HepG2 (cell line): ENCODE results near the gene SLC1A5. TPM values are rescaled to one million over a fixed set of nuclear protein-coding genes. Genes with fewer than 3 reads are reported as not detected.

Experiments
- ATAC-seq: fragments of 200-7000 bp; cut with Tn5 transposase; 3 replicates; pipeline ENCODE4 v1.9.1; 2020; ENCODE audit warnings: mild to moderate bottlenecking, moderate library complexity
- BruUV-seq: library from RNA; stranded (reverse); fragments of 400-500 nt; replicated peaks from 2 replicates; lab custom pipeline; 2021; lab: Mats Ljungman, UMichigan
- CTCF ChIA-PET: fragments of 300-600 bp; formaldehyde crosslinking; extraction: SDS; loops from one replicate; lab custom pipeline; 2021; ENCODE audit warnings: low total read pairs, inconsistent platforms, low intra/inter-chr PET ratio; lab: Yijun Ruan, JAX
- POLR2A ChIA-PET: fragments of 350-600 bp; sonication (Branson Sonifier 250); formaldehyde crosslinking; loops from one replicate; lab custom pipeline; 2020; ENCODE audit warnings: antibody characterized with exemption, inconsistent platforms; lab: Yijun Ruan, JAX
- DNase-seq: peaks from one replicate; pipeline ENCODE4 v3.0.0-alpha.2; 2015; ENCODE audit warnings: low spot score
- FAIRE-seq: peaks from 3 replicates; lab custom pipeline; 2011; peaks lifted over from hg19 to GRCh38; lab: Jason Lieb, UNC
- H2AFZ ChIP-seq: one replicate; pipeline ENCODE4 v1.6.1; 2011; ENCODE audit warnings: low read length, inconsistent platforms
- H3K27ac ChIP-seq: fragments of 300-600 bp; 3 replicates; pipeline ENCODE4 v1.8.0; 2011; ENCODE audit warnings: mixed run types, mild to moderate bottlenecking, mixed read lengths, low read length, inconsistent platforms; ENCODE audit not compliant: insufficient read depth; ENCODE audit errors: extremely low read length
- H3K27me3 ChIP-seq, 2 experiments: fragments of 200-600 bp in 1 of 2; 2 replicates in 1 of 2; 3 replicates in 1 of 2; pipeline versions ENCODE4 v1.6.0 to v1.8.0; 2011; ENCODE audit warnings: low read length in 2 of 2, mild to moderate bottlenecking in 2 of 2, moderate library complexity in 2 of 2, inconsistent platforms in 1 of 2; ENCODE audit not compliant: insufficient read depth in 2 of 2, control insufficient read depth in 1 of 2
- H3K36me3 ChIP-seq, 2 experiments: fragments of 200-600 bp in 1 of 2; replicated peaks in 1 of 2; 2 replicates in 1 of 2; 3 replicates in 1 of 2; pipeline versions ENCODE4 v1.5.1 to v1.8.0; 2011; ENCODE audit warnings: low read length in 2 of 2, inconsistent platforms in 1 of 2; ENCODE audit not compliant: insufficient read depth in 2 of 2, control insufficient read depth in 1 of 2
- H3K4me1 ChIP-seq: 2 replicates; pipeline ENCODE4 v1.5.1; 2012; ENCODE audit warnings: low read length, inconsistent platforms; ENCODE audit not compliant: insufficient read depth
- H3K4me2 ChIP-seq: 2 replicates; pipeline ENCODE4 v1.6.0; 2011; ENCODE audit warnings: low read depth, low read length, inconsistent platforms
- H3K4me3 ChIP-seq, 3 experiments: fragments of 200-600 bp in 1 of 3; sonication (generic), shearing (Covaris generic) in 1 of 3; replicated peaks in 1 of 3; 2 replicates each; pipeline ENCODE4 v1.5.1; 2011 to 2016; ENCODE audit warnings: low read length in 3 of 3, inconsistent platforms in 2 of 3, low read depth in 2 of 3, mild to moderate bottlenecking in 2 of 3, control low read depth in 1 of 3, mixed read lengths in 1 of 3; ENCODE audit not compliant: insufficient read depth in 1 of 3
- H3K79me2 ChIP-seq: one replicate; pipeline ENCODE4 v1.6.1; 2011; ENCODE audit warnings: low read length, inconsistent platforms; ENCODE audit not compliant: insufficient read depth
- H3K9ac ChIP-seq: 2 replicates; pipeline ENCODE4 v1.6.0; 2011; ENCODE audit warnings: mild to moderate bottlenecking, low read depth, low read length, inconsistent platforms; ENCODE audit not compliant: insufficient read depth
- H3K9me3 ChIP-seq: 2 replicates; pipeline ENCODE4 v1.5.1; 2012; ENCODE audit warnings: mild to moderate bottlenecking, low read length
- H4K20me1 ChIP-seq: 2 replicates; pipeline ENCODE4 v1.6.0; 2011; ENCODE audit warnings: inconsistent platforms, mild to moderate bottlenecking, low read length, moderate library complexity; ENCODE audit not compliant: insufficient read depth
- ARID4A ChIP-seq: sonication (generic); formaldehyde crosslinking; IDR thresholded peaks from 2 replicates; pipeline ENCODE4 v1.5.0; 2020; ENCODE audit warnings: mild to moderate bottlenecking, missing genetic modification reagents, borderline replicate concordance
- BCLAF1 ChIP-seq: fragments of 450-650 bp; IDR thresholded peaks from 2 replicates; pipeline ENCODE4 v1.6.1; 2017; ENCODE audit warnings: mild to moderate bottlenecking
- BHLHE40 ChIP-seq: IDR thresholded peaks from 2 replicates; pipeline ENCODE4 v1.6.1; 2011; ENCODE audit warnings: low read length, improper control_type of control experiment
- IRF2 ChIP-seq: IDR thresholded peaks from 2 replicates; pipeline ENCODE4 v1.6.1; 2018; ENCODE audit warnings: missing genetic modification reagents, missing compliant biosample characterization
- LBX2 ChIP-seq: sonication (generic); formaldehyde crosslinking; IDR thresholded peaks from 2 replicates; pipeline ENCODE4 v1.5.0; 2020; ENCODE audit warnings: missing genetic modification reagents, mild to moderate bottlenecking, borderline replicate concordance
- RAD51 ChIP-seq: fragments of 450-650 bp; IDR thresholded peaks from 2 replicates; pipeline ENCODE4 v1.6.1; 2016; ENCODE audit warnings: borderline replicate concordance
- RARG ChIP-seq: sonication (generic); formaldehyde crosslinking; IDR thresholded peaks from 2 replicates; pipeline ENCODE4 v1.4.0; 2020; ENCODE audit warnings: low read depth, mild to moderate bottlenecking, missing genetic modification reagents
- SKI ChIP-seq: fragments of 450-650 bp; IDR thresholded peaks from one replicate; pipeline ENCODE4 v1.6.1; 2018; ENCODE audit warnings: mild to moderate bottlenecking; ENCODE audit not compliant: partially characterized antibody
- U2AF2 ChIP-seq: fragments of 200-400 bp; formaldehyde crosslinking; IDR thresholded peaks from 2 replicates; pipeline ENCODE4 v1.6.1; 2017; ENCODE audit warnings: low read depth, mild to moderate bottlenecking, low read length
- ZNF430 ChIP-seq: sonication (generic); formaldehyde crosslinking; IDR thresholded peaks from 2 replicates; pipeline ENCODE4 v1.9.0; 2021; ENCODE audit warnings: mild to moderate bottlenecking, missing genetic modification reagents
- ZNF431 ChIP-seq: sonication (generic); formaldehyde crosslinking; IDR thresholded peaks from 2 replicates; pipeline ENCODE4 v1.9.0; 2022; ENCODE audit warnings: missing genetic modification reagents, low read depth, mild to moderate bottlenecking, borderline replicate concordance
- ZNF503 ChIP-seq: sonication (generic); formaldehyde crosslinking; IDR thresholded peaks from 2 replicates; pipeline ENCODE4 v1.4.0; 2020; ENCODE audit warnings: missing genetic modification reagents
- ZNF546 ChIP-seq: sonication (generic); formaldehyde crosslinking; conservative IDR thresholded peaks from 2 replicates; pipeline ENCODE4 v1.8.1; 2023; ENCODE audit warnings: mild to moderate bottlenecking, missing genetic modification reagents
- ZNF572 ChIP-seq: sonication (generic); formaldehyde crosslinking; IDR thresholded peaks from 2 replicates; pipeline ENCODE4 v1.5.1; 2020; ENCODE audit warnings: mild to moderate bottlenecking, missing genetic modification reagents
- ZNF576 ChIP-seq: sonication (generic); formaldehyde crosslinking; IDR thresholded peaks from 2 replicates; pipeline ENCODE4 v1.4.0; 2020; ENCODE audit warnings: mild to moderate bottlenecking, missing genetic modification reagents
- ZNF660 ChIP-seq: sonication (generic); formaldehyde crosslinking; IDR thresholded peaks from 2 replicates; pipeline ENCODE4 v1.5.1; 2020; ENCODE audit warnings: mild to moderate bottlenecking, low read depth, missing genetic modification reagents, borderline replicate concordance
- WGBS: methylation state at CpG from one replicate; pipeline ENCODE4 v1.1.6; 2017; ENCODE audit warnings: low lambda C conversion rate; 5-methylcytosine and 5-hydroxymethylcytosine counted together
- in situ Hi-C: cut with HindIII; loops from 2 replicates; pipeline ENCODE4 v1.10.0; 2017; ENCODE audit warnings: low pct_unique_long_range_greater_than_20kb; ENCODE audit not compliant: extremely low pct_ligation_motif_present
- intact Hi-C: fragments of 100-400 bp; cut with micrococcal nuclease; formaldehyde crosslinking; loops from one replicate; pipeline ENCODE4 v1.10.0; 2022; ENCODE audit not compliant: unreplicated experiment
- polyA plus RNA-seq, 8 experiments: library from polyadenylated mRNA; depleted of rRNA in 3 of 8; stranded (reverse) in 7 of 8; unstranded in 1 of 8; fragments of >200 nt; fragmentation: Illumina TruSeq in 4 of 8; extraction: Trizol in 4 of 8; gene quantifications; 2 replicates each; pipeline versions ENCODE4 v1.2.1 to v1.2.3, GENCODE V29; 2011 to 2016; ENCODE audit warnings: low read depth in 4 of 8, missing spikeins in 1 of 8, mixed read lengths in 1 of 8; ENCODE audit not compliant: insufficient read depth in 1 of 8
- total RNA-seq, 5 experiments: library from RNA; depleted of rRNA; stranded (reverse); fragments of >200 nt; fragmentation: Illumina TruSeq; extraction: Trizol; gene quantifications; 2 replicates each; pipeline ENCODE4 v1.2.3, GENCODE V29; 2016; ENCODE audit warnings: low read depth in 1 of 5

SLC1A5 gene
- total and polyA plus RNA-seq, 2 of the 13 experiments (the other 11 are each of a cell fraction or from before 2014, with no cell fraction given): 120 to 159 TPM

- no peak overlapping the region for H2AFZ ChIP-seq
- peaks cover 40% of the 10 kb centered on the region for H4K20me1 ChIP-seq
- H3K9ac ChIP-seq: peak overlapping the region; percentile 94
- peaks cover 14 to 21% of the 10 kb centered on the region in 2 experiments for H3K36me3 ChIP-seq
- no peak for FAIRE-seq
- peak overlapping the region; percentile 86 to 98 (median 95) for H3K4me3 ChIP-seq
- H3K4me2 ChIP-seq: peak overlapping the region; percentile 96
- ATAC-seq: no peak
- CTCF ChIA-PET: no interaction called here
- POLR2A ChIA-PET: interaction anchor here (1.0 to 1.4 kb wide), 4 partner anchors 28 to 111 kb away, joined by 3 read pairs; partner anchors contain the start of gene PRKD2
- intact Hi-C loops: no loop called here
- no peaks in the 10 kb centered on the region; a peak in 2 of 5 replicates for H3K27me3 ChIP-seq
- H3K79me2 ChIP-seq: peaks cover 61% of the 10 kb centered on the region
- H3K9me3 ChIP-seq: no peaks in the 10 kb centered on the region
- in situ Hi-C loops: no loop called here
- peak overlapping the region; percentile 71 for H3K27ac ChIP-seq
- WGBS: 24% methylated on average over 8 of the region's 8 CpGs
- peaks cover 28% of the 10 kb centered on the region for H3K4me1 ChIP-seq
- no TSS peak for BruUV-seq
- no peak for DNase-seq
- no peak for TF ChIP-seq LBX2 (CRISPR knock-in tag)
- no peak for TF ChIP-seq ZNF503 (CRISPR knock-in tag)
- TF ChIP-seq ZNF431 (CRISPR knock-in tag): no peak
- TF ChIP-seq ARID4A: no peak
- no peak for TF ChIP-seq ZNF546
- TF ChIP-seq BHLHE40: no peak
- TF ChIP-seq ZNF572 (CRISPR knock-in tag): no peak
- TF ChIP-seq RARG: no peak
- TF ChIP-seq IRF2: no peak
- TF ChIP-seq RAD51: no peak
- TF ChIP-seq SKI: no peak
- TF ChIP-seq ZNF430: no peak
- no peak for TF ChIP-seq ZNF576 (CRISPR knock-in tag)
- no peak for TF ChIP-seq ZNF660
- no peak for TF ChIP-seq U2AF2
- no peak for TF ChIP-seq BCLAF1
Observed at GRCh38 chr19:46745030-46745429, 43.4 kb downstream of the SLC1A5 start.
